ENCODE data around the gene CNNM3.

The CNNM3 gene

GRCh38 chr2:96835830-96836229 lies 19.8 kb downstream of the CNNM3 start:
- Histone ChIP-seq H3K36me3 (ENCODE audit: control insufficient read depth in 1 of 2, insufficient read depth in 2 of 2, low read depth in 1 of 2, low read length in 2 of 2) (peaks cover 39 to 51% of the 10 kb centered on the region in 2 experiments), H3K4me3 (ENCODE audit: insufficient read depth in 1 of 2, low read depth in 1 of 2, low read length in 2 of 2) (no peak overlapping the region), H4K8ac (ENCODE audit: low read length) (no peak overlapping the region), H2BK12ac (ENCODE audit: low read length in 2 of 2) (no peak overlapping the region), H3K4me2 (ENCODE audit: low read length, poor library complexity, severe bottlenecking) (no peak overlapping the region), H4K91ac (ENCODE audit: low read length) (no peak overlapping the region), H3K9ac (ENCODE audit: low read length) (no peak overlapping the region), H3K9me3 (ENCODE audit: control insufficient read depth, low read length) (no peaks in the 10 kb centered on the region), H2BK120ac (ENCODE audit: low read depth, low read length) (no peak overlapping the region), H3K18ac (ENCODE audit: low read depth in 1 of 2, low read length in 2 of 2) (no peak overlapping the region), H3K79me1 (replicated peaks; ENCODE audit: low read length, poor library complexity, severe bottlenecking) (peaks cover 1% of the 10 kb centered on the region), H3K23ac (ENCODE audit: low read length in 2 of 2) (no peak overlapping the region), H3K27me3 (ENCODE audit: control insufficient read depth in 1 of 2, insufficient read depth in 1 of 2, low read length in 2 of 2) (no peaks in the 10 kb centered on the region), H2AK5ac (ENCODE audit: low read length, severe bottlenecking) (no peak overlapping the region), H3K4me1 (ENCODE audit: control insufficient read depth, insufficient read depth, low read depth, low read length) (peaks cover 10% of the 10 kb centered on the region), H3K4ac (ENCODE audit: low read depth in 1 of 2, low read length in 2 of 2) (no peak overlapping the region), H2BK5ac (ENCODE audit: low read depth, low read length, poor library complexity, severe bottlenecking) (no peak overlapping the region), H2BK15ac (ENCODE audit: low read depth, poor library complexity, severe bottlenecking) (no peak overlapping the region), H2AFZ (ENCODE audit: low read depth, low read length) (no peak overlapping the region), H3K27ac (ENCODE audit: low read length, poor library complexity, severe bottlenecking) (no peak overlapping the region), H3K14ac (ENCODE audit: low read length in 2 of 2) (no peak overlapping the region)
- WGBS, result 100% methylated on average over 3 of the region's 4 CpGs
- no peak for DNase-seq

DNA sequence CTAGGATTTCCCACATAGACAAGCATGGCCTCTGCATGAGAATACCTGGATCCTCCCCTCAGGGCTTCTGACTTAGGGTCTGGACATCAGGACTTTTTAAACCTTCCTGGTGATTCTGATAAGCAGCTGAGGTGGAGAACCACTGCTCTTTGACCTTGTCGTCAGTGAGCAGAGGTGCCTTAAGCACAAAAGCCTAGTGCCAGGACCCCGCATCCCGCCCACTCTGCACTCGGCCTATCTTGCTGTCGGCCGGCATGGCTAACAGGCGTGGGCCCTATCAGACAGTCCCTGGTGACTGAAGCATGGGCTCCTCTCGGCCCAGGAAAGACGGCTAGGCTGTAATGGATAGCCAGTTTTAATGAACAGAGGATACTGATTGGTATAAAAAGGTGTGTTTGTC lies 21.5 kb downstream of the CNNM3 start:
- Histone ChIP-seq H3K79me1 (replicated peaks; ENCODE audit: low read length, poor library complexity, severe bottlenecking) (no peaks in the 10 kb centered on the region), H3K4ac (ENCODE audit: low read depth in 1 of 2, low read length in 2 of 2) (no peak overlapping the region), H3K18ac (ENCODE audit: low read depth in 1 of 2, low read length in 2 of 2) (no peak overlapping the region), H2AK5ac (ENCODE audit: low read length, severe bottlenecking) (no peak overlapping the region), H3K27me3 (ENCODE audit: control insufficient read depth in 1 of 2, insufficient read depth in 1 of 2, low read length in 2 of 2) (no peaks in the 10 kb centered on the region), H3K4me1 (ENCODE audit: control insufficient read depth, insufficient read depth, low read depth, low read length) (peaks cover 8% of the 10 kb centered on the region), H3K4me3 (ENCODE audit: insufficient read depth in 1 of 2, low read depth in 1 of 2, low read length in 2 of 2) (no peak overlapping the region), H2BK5ac (ENCODE audit: low read depth, low read length, poor library complexity, severe bottlenecking) (no peak overlapping the region), H3K14ac (ENCODE audit: low read length in 2 of 2) (no peak overlapping the region), H4K8ac (ENCODE audit: low read length) (no peak overlapping the region), H3K23ac (ENCODE audit: low read length in 2 of 2) (no peak overlapping the region), H3K9ac (ENCODE audit: low read length) (no peak overlapping the region), H3K4me2 (ENCODE audit: low read length, poor library complexity, severe bottlenecking) (no peak overlapping the region), H4K91ac (ENCODE audit: low read length) (no peak overlapping the region), H3K36me3 (ENCODE audit: control insufficient read depth in 1 of 2, insufficient read depth in 2 of 2, low read depth in 1 of 2, low read length in 2 of 2) (peaks cover 27 to 42% of the 10 kb centered on the region in 2 experiments), H2BK15ac (ENCODE audit: low read depth, poor library complexity, severe bottlenecking) (no peak overlapping the region), H3K9me3 (ENCODE audit: control insufficient read depth, low read length) (no peaks in the 10 kb centered on the region), H2BK120ac (ENCODE audit: low read depth, low read length) (no peak overlapping the region), H2AFZ (ENCODE audit: low read depth, low read length) (no peak overlapping the region), H2BK12ac (ENCODE audit: low read length in 2 of 2) (no peak overlapping the region), H3K27ac (ENCODE audit: low read length, poor library complexity, severe bottlenecking) (no peak overlapping the region)
- WGBS, result 97% methylated on average over 9 of the region's 9 CpGs
- no peak for DNase-seq

DNA sequence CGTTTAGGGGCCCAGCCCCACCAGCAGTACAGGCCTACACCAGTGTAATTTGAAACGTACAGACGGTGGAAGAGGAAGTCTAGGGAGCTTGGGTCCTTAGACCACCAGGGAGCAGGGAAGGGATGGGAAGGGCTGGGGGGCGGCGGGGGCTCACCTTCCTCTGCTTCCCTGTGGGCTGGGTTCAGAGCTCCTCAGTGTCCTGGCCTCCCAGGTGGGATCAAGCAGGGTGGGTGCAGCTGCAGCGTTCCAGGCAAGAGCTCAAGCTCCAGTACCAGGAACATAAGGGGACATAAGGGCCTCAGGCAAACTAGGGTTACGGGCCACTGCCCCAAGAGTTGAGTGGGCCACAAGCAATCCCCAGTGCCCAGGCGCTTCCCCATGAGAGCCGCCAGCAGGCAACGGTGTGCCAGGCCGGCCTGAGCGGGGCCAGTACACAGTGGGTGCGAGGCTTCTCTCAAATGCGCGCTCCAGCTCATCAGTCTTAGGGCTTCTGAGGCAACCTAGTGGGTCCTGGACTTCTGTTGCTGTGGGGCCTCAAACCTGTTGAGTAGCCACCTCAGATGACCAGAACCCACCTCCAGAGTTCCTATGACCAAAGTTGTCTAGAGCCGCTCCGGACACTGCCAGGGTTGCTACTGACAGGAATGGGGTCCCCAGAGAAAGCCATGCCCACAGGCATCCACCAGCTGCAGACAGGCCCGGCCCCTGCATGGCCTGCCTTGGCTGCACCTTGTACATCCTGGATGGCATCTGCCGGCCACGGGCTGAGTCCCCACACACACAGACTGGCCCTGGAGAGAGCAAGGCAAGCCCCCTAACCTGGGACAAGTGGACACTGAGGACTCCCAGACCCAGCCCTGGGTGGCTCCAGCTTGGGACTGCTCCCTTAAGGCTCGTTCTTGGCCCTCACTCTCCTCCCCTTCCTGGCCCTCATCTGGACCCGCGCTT lies 22.6 kb downstream of the CNNM3 start:
- H2AK5ac ChIP-seq (ENCODE audit: low read length, severe bottlenecking), result no peak overlapping the region
- no peak overlapping the region for H3K14ac ChIP-seq (ENCODE audit: low read length in 2 of 2)
- no peak overlapping the region for H2BK15ac ChIP-seq (ENCODE audit: low read depth, poor library complexity, severe bottlenecking)
- H3K4me2 ChIP-seq (ENCODE audit: low read length, poor library complexity, severe bottlenecking), result no peak overlapping the region
- no peak for DNase-seq
- H3K18ac ChIP-seq (ENCODE audit: low read depth in 1 of 2, low read length in 2 of 2), result no peak overlapping the region
- no peak overlapping the region for H2AFZ ChIP-seq (ENCODE audit: low read depth, low read length)
- no peak overlapping the region for H3K23ac ChIP-seq (ENCODE audit: low read length in 2 of 2)
- no peak overlapping the region for H3K4me3 ChIP-seq (ENCODE audit: insufficient read depth in 1 of 2, low read depth in 1 of 2, low read length in 2 of 2)
- 93% methylated on average over 23 of the region's 23 CpGs for WGBS
- H3K27me3 ChIP-seq (ENCODE audit: control insufficient read depth in 1 of 2, insufficient read depth in 1 of 2, low read length in 2 of 2), result no peaks in the 10 kb centered on the region
- H3K9ac ChIP-seq (ENCODE audit: low read length), result no peak overlapping the region
- no peaks in the 10 kb centered on the region for H3K9me3 ChIP-seq (ENCODE audit: control insufficient read depth, low read length)
- H3K4ac ChIP-seq (ENCODE audit: low read depth in 1 of 2, low read length in 2 of 2), result no peak overlapping the region
- no peak overlapping the region for H4K8ac ChIP-seq (ENCODE audit: low read length)
- H3K79me1 ChIP-seq (replicated peaks; ENCODE audit: low read length, poor library complexity, severe bottlenecking), result no peaks in the 10 kb centered on the region
- H2BK12ac ChIP-seq (ENCODE audit: low read length in 2 of 2), result no peak overlapping the region
- H4K91ac ChIP-seq (ENCODE audit: low read length), result no peak overlapping the region
- H2BK120ac ChIP-seq (ENCODE audit: low read depth, low read length), result no peak overlapping the region
- no peak overlapping the region for H3K27ac ChIP-seq (ENCODE audit: low read length, poor library complexity, severe bottlenecking)
- no peaks in the 10 kb centered on the region for H3K4me1 ChIP-seq (ENCODE audit: control insufficient read depth, insufficient read depth, low read depth, low read length)
- no peak overlapping the region for H2BK5ac ChIP-seq (ENCODE audit: low read depth, low read length, poor library complexity, severe bottlenecking)
- H3K36me3 ChIP-seq (ENCODE audit: control insufficient read depth in 1 of 2, insufficient read depth in 2 of 2, low read depth in 1 of 2, low read length in 2 of 2), result peaks cover 19 to 39% of the 10 kb centered on the region in 2 experiments

DNA sequence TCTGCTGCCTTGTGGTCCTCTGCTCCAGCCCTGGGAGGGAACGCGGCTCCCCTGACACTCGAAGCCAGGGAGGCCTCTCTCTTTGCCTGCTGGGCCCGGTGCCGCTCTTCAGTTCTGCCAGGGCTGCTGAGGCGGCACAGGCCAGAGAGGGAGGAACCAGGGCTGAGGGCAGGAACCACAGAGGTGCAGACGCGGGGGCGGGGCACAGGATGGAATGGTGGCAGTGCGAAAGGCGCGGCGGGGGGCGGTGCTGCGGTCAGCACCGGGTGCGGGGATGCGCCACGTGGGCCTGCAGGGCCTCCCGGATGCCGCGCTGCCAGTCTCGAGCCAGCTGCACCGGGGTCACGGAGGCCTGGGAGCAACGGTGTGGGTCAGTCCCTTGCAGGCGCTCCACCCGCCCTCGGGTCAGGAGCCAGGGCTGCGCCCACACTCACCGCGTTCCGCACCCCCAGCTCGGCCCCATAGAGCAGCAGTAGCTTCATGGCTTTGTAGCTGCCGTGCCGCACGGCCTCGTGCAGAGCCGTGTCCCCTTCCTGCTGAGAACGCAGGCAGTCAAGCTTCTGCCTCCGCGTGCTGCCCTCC lies 23.3 kb downstream of the CNNM3 start:
- no peak overlapping the region for H4K8ac ChIP-seq (ENCODE audit: low read length)
- H3K14ac ChIP-seq (ENCODE audit: low read length in 2 of 2), result no peak overlapping the region
- no peak for DNase-seq
- H2AK5ac ChIP-seq (ENCODE audit: low read length, severe bottlenecking), result no peak overlapping the region
- no peak overlapping the region for H4K91ac ChIP-seq (ENCODE audit: low read length)
- no peak overlapping the region for H2BK120ac ChIP-seq (ENCODE audit: low read depth, low read length)
- no peaks in the 10 kb centered on the region for H3K9me3 ChIP-seq (ENCODE audit: control insufficient read depth, low read length)
- H2BK15ac ChIP-seq (ENCODE audit: low read depth, poor library complexity, severe bottlenecking), result no peak overlapping the region
- no peaks in the 10 kb centered on the region for H3K79me1 ChIP-seq (replicated peaks; ENCODE audit: low read length, poor library complexity, severe bottlenecking)
- H2BK5ac ChIP-seq (ENCODE audit: low read depth, low read length, poor library complexity, severe bottlenecking), result no peak overlapping the region
- H3K27me3 ChIP-seq (ENCODE audit: control insufficient read depth in 1 of 2, insufficient read depth in 1 of 2, low read length in 2 of 2), result no peaks in the 10 kb centered on the region
- no peak overlapping the region for H3K4ac ChIP-seq (ENCODE audit: low read depth in 1 of 2, low read length in 2 of 2)
- no peak overlapping the region for H2BK12ac ChIP-seq (ENCODE audit: low read length in 2 of 2)
- H3K23ac ChIP-seq (ENCODE audit: low read length in 2 of 2), result no peak overlapping the region
- no peak overlapping the region for H3K27ac ChIP-seq (ENCODE audit: low read length, poor library complexity, severe bottlenecking)
- H3K4me3 ChIP-seq (ENCODE audit: insufficient read depth in 1 of 2, low read depth in 1 of 2, low read length in 2 of 2), result no peak overlapping the region
- no peak overlapping the region for H3K9ac ChIP-seq (ENCODE audit: low read length)
- H3K4me1 ChIP-seq (ENCODE audit: control insufficient read depth, insufficient read depth, low read depth, low read length), result no peaks in the 10 kb centered on the region
- 97% methylated on average over 42 of the region's 42 CpGs for WGBS
- peaks cover 19 to 39% of the 10 kb centered on the region in 2 experiments for H3K36me3 ChIP-seq (ENCODE audit: control insufficient read depth in 1 of 2, insufficient read depth in 2 of 2, low read depth in 1 of 2, low read length in 2 of 2)
- H2AFZ ChIP-seq (ENCODE audit: low read depth, low read length), result no peak overlapping the region
- no peak overlapping the region for H3K4me2 ChIP-seq (ENCODE audit: low read length, poor library complexity, severe bottlenecking)
- no peak overlapping the region for H3K18ac ChIP-seq (ENCODE audit: low read depth in 1 of 2, low read length in 2 of 2)
